Fibroblast of upper back skin (primary cell): Measurements from ENCODE around the gene C21orf58.
A peak's percentile ranks its signal among the peaks of the same experiment; 100 is the strongest.

Source experiments
- DNase-seq: peaks from one replicate; pipeline ENCODE4 v3.0.0-alpha.2; 2013

C21orf58 gene

DNA sequence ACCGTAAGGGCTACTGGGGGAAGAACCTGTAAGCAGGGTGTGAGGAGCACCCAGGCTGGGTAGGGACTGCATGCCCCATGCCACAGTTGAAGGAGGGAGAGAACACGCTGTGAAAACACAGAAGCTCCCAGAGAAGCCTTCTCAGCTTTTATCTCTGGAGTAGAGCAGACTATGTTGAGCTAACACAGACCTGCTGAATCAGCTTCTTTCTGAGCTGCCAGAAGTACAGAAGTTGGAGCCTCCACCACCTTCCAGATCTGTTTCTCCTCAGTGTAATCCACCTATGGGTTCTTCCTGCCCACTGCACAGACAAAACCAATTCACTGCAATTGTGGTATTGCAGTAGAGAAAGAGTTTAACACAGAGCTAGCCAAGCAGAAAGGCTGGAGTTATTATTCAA lies 32.1 kb downstream of the C21orf58 start:
- DNase-seq: no peak

DNA sequence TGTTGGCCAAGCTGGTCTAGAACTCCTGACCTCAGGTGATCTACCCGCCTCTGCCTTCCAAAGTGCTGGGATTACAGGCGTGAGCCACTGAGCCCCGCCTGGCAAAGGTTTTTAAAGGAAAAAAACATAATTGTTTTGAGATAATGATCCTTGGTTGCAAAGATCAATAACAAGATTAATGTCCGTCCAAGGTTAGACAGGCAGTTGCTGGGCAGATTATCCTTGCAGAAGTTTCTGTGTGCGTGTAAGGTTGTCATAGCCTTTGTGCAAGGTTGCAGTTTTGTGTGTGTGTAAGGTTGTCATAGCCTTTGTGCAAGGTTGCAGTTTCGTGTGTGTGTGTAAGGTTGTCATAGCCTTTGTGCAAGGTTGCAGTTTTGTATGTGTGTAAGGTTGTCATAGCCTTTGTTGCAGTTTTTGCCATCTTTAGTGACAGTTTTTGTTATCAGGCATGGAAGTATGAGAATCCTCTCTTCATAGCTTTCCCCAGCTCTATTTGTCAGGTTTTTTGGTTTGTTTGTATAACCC lies 34.0 kb downstream of the C21orf58 start:
- DNase-seq: no peak

GRCh38 chr21:46287541-46287940 lies 36.1 kb downstream of the C21orf58 start:
- DNase-seq: no peak

DNA sequence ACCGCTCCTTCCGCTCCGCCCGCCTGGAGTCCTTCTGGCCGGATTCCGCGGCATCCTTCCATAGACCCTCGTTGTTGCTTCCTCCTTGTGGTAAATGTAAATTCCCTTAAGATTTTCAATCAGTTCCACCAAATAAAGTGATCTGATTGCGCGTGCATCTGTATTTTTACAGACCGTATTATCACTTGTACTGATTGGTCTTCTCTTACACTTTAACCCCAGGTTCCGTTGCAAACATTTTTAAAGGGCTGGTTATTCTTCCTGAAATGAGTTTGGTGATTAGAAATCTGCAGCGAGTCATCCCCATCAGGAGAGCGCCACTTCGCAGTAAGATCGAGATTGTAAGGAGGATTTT lies 37.0 kb downstream of the C21orf58 start:
- DNase-seq: peak; percentile 76

DNA sequence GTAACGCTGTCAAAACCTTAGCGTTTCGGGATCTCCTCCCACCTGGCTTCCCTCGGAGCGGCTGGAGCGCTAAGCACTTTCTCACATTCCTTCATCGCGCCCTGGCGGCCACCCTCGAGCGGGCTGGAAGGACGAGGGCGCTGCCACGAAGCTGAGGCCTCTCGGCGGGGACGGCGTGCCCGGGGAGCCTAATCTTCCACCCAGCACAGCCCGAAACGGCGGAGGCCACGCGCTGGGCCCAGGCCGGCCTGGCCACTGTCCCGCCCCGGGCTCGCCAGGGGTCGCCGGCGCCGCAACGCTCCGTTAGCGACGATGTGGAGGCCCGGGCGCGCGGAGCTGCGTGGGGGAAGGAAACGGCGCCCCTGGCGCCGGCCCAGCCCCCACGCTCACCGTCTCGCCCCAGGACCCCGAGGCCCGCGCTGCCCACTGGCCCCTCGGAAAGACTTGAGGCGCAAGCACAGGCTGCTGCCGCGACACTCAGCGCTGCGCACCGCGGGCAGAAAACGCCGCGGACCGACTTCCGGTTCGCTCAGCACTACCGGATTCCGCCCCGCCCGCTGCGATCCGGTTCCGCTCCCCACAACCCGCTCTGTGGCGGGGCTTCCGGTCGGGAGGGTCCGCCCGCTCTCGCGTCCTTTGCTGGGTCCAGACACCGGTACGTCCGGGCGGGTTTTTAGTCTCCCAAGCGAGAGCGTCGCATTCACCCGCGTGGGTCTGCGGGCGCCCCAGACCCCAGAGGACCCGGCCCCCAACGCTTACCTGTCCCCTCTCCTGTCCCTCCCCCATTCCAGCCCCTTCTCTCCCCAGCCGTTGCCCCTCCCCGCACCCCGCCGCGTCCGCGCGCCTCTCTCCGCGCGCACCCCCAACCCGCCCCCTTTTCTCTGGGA lies 37.7 kb downstream of the C21orf58 start, which contains the start of gene YBEY:
Gene YBEY (plus strand): TSS at position 582 of the 887 bp plus-strand sequence. CDS start 572 bp downstream, outside the sequence.
- DNase-seq: peak; percentile 90

DNA sequence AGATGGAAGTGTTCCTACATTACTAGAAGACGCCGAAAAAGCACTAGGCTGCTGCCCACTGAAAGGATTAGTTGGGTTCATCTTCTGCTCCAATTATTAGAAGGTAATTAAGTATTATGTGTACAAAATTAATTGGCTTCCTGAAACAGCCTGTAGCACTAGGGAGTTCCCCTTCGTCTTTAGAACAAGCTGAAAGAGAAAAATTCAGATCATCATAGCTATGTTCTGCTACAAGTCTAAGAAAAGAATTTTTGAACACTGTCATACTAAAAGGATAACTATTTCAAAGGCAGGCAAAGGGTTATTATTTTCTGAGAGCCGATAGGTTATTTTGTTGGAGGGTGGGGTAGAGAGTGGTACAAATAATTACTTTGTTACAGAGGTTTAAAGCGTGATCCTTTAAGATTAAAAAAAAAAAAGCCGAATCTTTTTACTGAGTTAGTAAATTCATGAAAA lies 38.4 kb downstream of the C21orf58 start, which contains the start of gene MCM3AP:
Gene MCM3AP (minus strand): TSS at position 406 of the 456 bp plus-strand sequence. CDS start 325 bp downstream, at position 81.
- DNase-seq: no peak

DNA sequence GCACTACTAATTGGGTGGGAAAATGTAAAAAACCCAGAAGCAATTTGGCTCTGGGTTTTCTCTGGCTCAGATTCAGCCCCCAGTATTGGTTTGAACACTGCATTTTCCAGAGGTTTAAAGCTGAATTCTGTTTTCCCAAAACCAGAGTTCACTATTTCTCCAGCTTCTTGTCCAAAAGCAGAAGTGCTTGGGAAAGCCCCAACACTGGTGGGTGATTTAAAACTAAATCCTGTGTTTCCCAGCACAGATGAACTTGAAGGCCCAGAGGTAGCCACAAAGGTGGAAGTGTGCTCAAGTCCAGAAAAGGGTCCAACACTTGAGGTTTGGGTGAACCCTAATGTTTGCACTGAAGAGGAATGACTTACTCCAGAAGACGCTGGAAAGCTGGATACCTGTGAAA lies 38.9 kb downstream of the C21orf58 start:
- DNase-seq: no peak

DNA sequence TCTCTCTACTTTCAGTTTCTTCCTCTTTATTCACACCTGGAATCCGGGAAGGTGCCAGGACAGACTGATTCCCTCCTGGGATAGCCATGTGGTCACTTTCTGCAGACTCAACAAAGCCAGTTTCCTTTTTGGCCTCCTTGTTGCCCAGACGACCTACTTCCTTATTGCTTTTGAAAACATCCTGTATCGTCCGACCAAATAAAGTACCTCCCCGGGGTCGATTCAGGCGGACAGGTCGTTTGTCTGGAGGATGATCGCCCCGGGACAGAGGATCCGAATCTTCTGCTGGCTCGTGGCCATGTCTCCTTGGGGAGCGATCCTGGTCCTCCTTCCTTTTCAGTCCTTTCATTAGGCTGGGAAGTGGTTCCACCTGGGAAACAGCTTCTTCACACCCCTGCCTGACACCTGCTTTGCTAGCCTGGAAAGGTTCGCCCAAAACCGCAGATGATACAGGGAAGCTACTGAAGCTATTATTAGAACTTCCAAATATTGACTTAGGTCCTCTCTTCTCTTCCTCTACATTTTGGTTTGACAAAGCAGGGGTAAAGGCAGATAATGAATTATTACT lies 39.5 kb downstream of the C21orf58 start:
- DNase-seq: no peak

DNA sequence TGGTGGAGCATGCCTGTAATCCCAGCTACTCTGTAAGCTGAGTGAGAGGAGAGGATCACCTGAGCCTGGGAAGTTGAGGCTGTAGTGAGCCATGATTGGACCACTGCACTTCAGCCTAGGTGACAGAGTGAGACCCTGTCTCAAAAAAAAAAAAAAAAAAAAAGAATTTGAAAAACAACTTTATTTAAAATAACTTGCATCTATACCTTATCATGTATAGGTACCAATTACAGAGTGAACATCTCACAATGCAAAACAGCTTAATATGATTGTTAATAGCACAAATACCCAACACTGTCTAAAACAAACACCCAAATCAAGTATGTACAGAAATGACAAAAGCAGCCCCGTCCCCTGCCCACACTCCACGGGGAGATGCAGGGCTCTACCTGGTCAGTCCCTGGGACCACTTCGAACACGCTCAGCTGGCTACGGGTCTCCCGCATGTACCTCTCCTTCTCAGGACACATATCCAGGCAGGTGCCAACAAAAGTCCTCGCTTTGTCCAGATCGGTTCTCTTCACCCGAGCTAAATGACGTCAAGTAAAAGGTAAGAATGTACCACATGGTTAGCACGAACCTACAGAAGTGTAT lies 48.8 kb downstream of the C21orf58 start:
- DNase-seq: no peak

GRCh38 chr21:46273341-46273740 lies 50.3 kb downstream of the C21orf58 start:
- DNase-seq: no peak

GRCh38 chr21:46269466-46269865 lies 54.2 kb downstream of the C21orf58 start:
- no peak for DNase-seq

GRCh38 chr21:46268371-46268770 lies 55.3 kb downstream of the C21orf58 start:
- no peak for DNase-seq

DNA sequence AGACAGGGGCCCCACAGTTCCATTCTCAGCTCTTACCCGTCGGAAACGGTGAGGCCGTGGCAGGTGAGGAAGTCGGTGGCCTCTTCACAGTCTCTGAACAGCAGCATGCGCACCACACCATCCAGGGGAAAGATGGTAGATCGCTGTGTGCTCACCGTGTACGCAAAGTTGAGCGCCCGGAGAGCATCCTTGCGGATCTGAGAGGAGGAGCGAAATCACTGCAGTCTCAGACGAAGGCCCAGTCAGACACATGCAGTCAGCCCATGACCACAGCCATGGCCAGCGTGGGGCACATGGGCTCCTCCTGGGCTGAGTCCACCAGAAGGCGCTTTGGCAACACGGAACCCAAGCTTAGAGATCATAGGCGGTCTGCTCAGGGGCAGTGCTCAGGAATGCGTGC lies 56.7 kb downstream of the C21orf58 start:
- DNase-seq: no peak

GRCh38 chr21:46265736-46266525 lies 57.7 kb downstream of the C21orf58 start:
- DNase-seq: no peak

DNA sequence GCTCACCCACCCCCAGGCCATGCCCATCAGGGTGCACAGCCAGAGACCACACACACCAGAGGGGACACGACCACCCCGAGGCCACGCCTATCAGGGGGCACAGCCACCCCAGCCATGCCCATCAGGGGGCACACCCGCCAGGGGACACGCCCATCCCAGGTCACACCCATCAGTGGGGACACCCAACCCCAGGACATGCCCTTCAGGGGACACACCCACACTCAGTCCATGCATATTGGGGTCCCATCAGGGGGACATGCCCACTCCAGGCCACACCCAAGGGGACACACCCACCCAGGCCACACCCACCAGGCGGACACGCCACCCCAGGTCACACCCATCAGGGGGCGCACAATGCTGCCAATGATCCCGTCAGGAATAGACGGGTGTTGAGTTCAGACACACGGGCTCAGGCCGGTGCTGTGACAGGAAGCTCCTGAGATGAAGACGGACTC lies 59.0 kb downstream of the C21orf58 start:
- DNase-seq: no peak

- DNase-seq: no peak
Observed at GRCh38 chr21:46264046-46264689, 59.5 kb downstream of the C21orf58 start.

DNA sequence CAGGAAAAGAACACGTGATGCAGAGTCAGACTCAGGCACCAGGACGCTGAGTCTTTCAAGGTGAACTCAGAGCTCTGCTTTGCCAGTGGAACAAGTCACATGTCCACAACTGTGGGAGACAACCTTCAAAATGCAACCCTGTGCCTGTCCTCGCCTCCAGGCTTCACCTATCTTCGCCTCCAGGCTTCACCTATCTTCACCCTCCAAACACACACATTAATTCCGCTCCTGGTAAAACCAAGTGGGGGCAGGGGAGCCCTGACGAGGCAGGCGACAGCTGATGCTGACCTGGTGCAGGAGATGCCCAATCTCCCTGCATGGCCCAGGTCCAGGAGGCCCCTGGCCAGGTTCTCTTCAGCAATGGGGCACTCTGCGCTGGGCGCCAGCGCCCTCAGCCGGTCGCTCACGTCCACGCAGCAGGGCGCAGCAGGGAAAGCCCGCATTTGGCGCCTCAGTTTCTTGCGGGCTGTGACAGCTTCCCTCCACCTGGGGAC lies 67.1 kb downstream of the C21orf58 start:
- DNase-seq: no peak

DNA sequence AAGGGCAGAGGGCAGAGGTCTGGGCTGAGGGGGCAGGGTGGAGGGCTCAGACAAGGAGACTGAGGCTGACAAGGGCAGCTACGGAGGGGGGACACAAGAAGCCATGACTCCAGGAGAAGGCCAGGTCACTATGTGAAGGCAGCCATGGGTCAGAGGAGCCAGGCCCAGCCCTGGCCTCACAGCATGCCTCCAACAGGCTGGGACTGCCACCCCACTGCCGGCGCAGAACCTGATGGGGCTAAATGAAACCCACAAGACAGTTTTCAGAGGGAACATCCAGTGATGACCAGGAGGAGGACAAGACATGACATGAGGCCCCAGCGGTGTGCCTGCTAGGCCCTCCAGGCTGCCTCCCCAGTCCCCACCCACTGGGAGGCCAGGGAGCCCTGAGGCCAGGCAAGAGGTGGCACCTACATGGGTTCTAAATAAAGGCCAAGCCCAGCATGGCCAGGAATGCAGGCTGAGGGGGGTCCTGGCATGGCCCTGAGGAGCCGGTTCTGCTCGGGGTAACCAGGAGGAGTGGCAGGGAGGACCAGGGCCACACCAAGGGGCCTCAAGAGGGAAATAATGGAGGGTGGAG lies 67.8 kb downstream of the C21orf58 start:
- no peak for DNase-seq

DNA sequence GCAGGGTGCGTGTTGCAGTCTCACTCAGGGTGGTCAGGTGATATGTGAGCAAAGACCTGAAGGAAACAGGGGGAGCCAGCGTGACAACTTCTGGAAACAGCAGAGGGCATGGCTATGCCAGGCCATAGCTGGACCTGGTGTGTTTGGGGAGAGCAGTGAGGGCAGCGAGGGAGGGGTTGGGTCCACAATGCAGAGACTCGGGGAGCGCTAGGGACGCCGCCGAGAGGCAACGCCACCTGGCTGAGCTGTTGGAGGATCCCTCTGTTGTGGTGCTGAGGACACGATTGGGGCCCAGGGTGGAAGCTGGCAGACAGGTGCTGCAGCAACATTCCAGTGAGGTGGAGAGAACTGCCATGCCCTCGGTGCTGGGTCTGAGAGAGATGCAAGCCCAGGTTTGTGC lies 68.5 kb downstream of the C21orf58 start:
- no peak for DNase-seq

DNA sequence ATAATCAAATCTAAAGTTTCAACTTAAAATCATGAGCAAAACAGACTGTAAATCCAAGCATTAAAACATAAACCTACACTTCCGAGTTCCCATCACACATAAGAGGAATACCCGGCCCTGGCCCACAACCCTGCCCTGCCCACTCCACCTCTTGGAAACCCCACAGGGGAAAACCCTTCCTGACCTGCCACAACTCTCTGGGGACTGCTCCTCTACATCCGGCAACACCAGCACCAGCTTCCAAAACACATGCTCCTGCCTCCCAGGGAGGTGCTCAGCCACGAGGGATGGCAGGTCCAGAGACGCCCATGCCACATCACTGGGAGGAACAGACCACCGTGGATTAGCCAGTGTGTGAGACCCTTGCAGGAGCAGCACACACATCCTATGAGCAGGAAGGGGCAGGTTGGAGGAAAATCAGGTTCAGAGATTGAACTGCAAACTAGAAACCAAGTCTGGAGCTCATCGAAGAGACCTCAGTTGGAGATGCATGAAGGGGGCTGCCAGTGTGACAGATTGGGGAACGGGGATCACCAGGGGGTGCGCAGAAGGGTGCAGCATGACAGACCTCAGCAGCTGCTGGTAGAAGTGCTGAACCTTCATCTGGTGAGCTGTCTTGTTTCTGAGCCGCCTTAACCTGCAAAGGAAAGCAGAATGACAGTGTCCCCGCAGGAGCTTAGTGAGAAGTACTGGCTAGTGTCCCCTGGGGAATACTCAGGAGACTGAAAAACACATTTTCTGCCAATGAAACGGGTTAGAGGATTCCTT lies 69.3 kb downstream of the C21orf58 start:
- no peak for DNase-seq
